ENCODE measurements around the gene MFNG. TPM values are rescaled to one million over a fixed set of nuclear protein-coding genes. Genes with fewer than 3 reads are reported as not detected.

MFNG gene
- polyA plus RNA-seq, 1 donor from 2014 or later = 0.17 TPM

- no peaks in the 10 kb centered on the region for H3K79me2 ChIP-seq (replicated peaks; ENCODE audit: insufficient read depth, low read length)
- no peak overlapping the region for H3K9ac ChIP-seq (ENCODE audit: low read length)
- no peak overlapping the region for H3K4me3 ChIP-seq (ENCODE audit: low read length)
- H3K4me2 ChIP-seq (ENCODE audit: low read length) = no peak overlapping the region
- H3K27me3 ChIP-seq (ENCODE audit: insufficient read depth, low read depth, low read length) = no peaks in the 10 kb centered on the region
- no peaks in the 10 kb centered on the region for H4K20me1 ChIP-seq (ENCODE audit: insufficient read depth)
- no peaks in the 10 kb centered on the region for H3K36me3 ChIP-seq (ENCODE audit: insufficient read depth, low read length)
- H3F3A ChIP-seq (ENCODE audit: insufficient read depth, low read length, poor library complexity, severe bottlenecking) = no peaks in the 10 kb centered on the region
- no peaks in the 10 kb centered on the region for H3K9me3 ChIP-seq (ENCODE audit: low read length)
- H2AFZ ChIP-seq (ENCODE audit: low read depth, low read length) = no peak overlapping the region
- no peak overlapping the region for H3K27ac ChIP-seq (ENCODE audit: low read length)
- TF ChIP-seq RAD21 (conservative IDR thresholded peaks at IDR 0.05) (no peak), TAF1 (IDR thresholded peaks at IDR 0.05; ENCODE audit: low read depth) (no peak), EP300 (conservative IDR thresholded peaks at IDR 0.05; ENCODE audit: poor library complexity, severe bottlenecking) (no peak), POLR2AphosphoS5 (IDR thresholded peaks at IDR 0.05) (no peak), MXI1 (conservative IDR thresholded peaks at IDR 0.05; ENCODE audit: poor library complexity, severe bottlenecking) (no peak), SMC3 (conservative IDR thresholded peaks at IDR 0.05; ENCODE audit: poor library complexity) (no peak), CTCF (IDR thresholded peaks at IDR 0.05; ENCODE audit: poor library complexity, severe bottlenecking) (no peak), REST (IDR thresholded peaks at IDR 0.05; ENCODE audit: borderline replicate concordance) (no peak), EZH2 (IDR thresholded peaks at IDR 0.05; ENCODE audit: borderline replicate concordance, insufficient read depth, low read length, poor library complexity, severe bottlenecking) (no peak)
- no peaks in the 10 kb centered on the region for H3K9me2 ChIP-seq (ENCODE audit: insufficient read depth, low read length)
These were observed 5.6 kb upstream of the MFNG start for GRCh38 chr22:37491559-37492427.

GRCh38 chr22:37491106-37491505 is 4.9 kb upstream of the MFNG start:
- no peak overlapping the region for H3K27ac ChIP-seq (ENCODE audit: low read length)
- H3K9ac ChIP-seq (ENCODE audit: low read length) = no peak overlapping the region
- no peak overlapping the region for H3K4me3 ChIP-seq (ENCODE audit: low read length)
- no peaks in the 10 kb centered on the region for H3K36me3 ChIP-seq (ENCODE audit: insufficient read depth, low read length)
- H3K4me2 ChIP-seq (ENCODE audit: low read length) = no peak overlapping the region
- no peaks in the 10 kb centered on the region for H4K20me1 ChIP-seq (ENCODE audit: insufficient read depth)
- no peaks in the 10 kb centered on the region for H3F3A ChIP-seq (ENCODE audit: insufficient read depth, low read length, poor library complexity, severe bottlenecking)
- H3K9me2 ChIP-seq (ENCODE audit: insufficient read depth, low read length) = no peaks in the 10 kb centered on the region
- H3K9me3 ChIP-seq (ENCODE audit: low read length) = no peaks in the 10 kb centered on the region
- no peaks in the 10 kb centered on the region for H3K79me2 ChIP-seq (replicated peaks; ENCODE audit: insufficient read depth, low read length)
- no peak for TF ChIP-seq CTCF (IDR thresholded peaks at IDR 0.05; ENCODE audit: poor library complexity, severe bottlenecking)
- TF ChIP-seq EP300 (conservative IDR thresholded peaks at IDR 0.05; ENCODE audit: poor library complexity, severe bottlenecking) = no peak
- no peak for TF ChIP-seq MXI1 (conservative IDR thresholded peaks at IDR 0.05; ENCODE audit: poor library complexity, severe bottlenecking)
- TF ChIP-seq SMC3 (conservative IDR thresholded peaks at IDR 0.05; ENCODE audit: poor library complexity) = no peak
- TF ChIP-seq REST (IDR thresholded peaks at IDR 0.05; ENCODE audit: borderline replicate concordance) = no peak
- no peak for TF ChIP-seq POLR2AphosphoS5 (IDR thresholded peaks at IDR 0.05)
- TF ChIP-seq EZH2 (IDR thresholded peaks at IDR 0.05; ENCODE audit: borderline replicate concordance, insufficient read depth, low read length, poor library complexity, severe bottlenecking) = no peak
- TF ChIP-seq TAF1 (IDR thresholded peaks at IDR 0.05; ENCODE audit: low read depth) = no peak
- TF ChIP-seq RAD21 (conservative IDR thresholded peaks at IDR 0.05) = no peak
- H3K27me3 ChIP-seq (ENCODE audit: insufficient read depth, low read depth, low read length) = no peaks in the 10 kb centered on the region
- H2AFZ ChIP-seq (ENCODE audit: low read depth, low read length) = no peak overlapping the region

Data from neural cell (in vitro differentiated cells).